Activated CD4-positive, alpha-beta T cell treated with anti-CD3 and anti-CD28 coated beads, Interleukin-2, amount 50 U/mL, for 16 hours (primary cell): ENCODE measurements around the gene RCAN1.
"Not testable (repeated sequence)": the region's sequence is repeated elsewhere in the genome, so short reads cannot be mapped to it uniquely, and the experiment has no call there.

Experiments used
- DNase-seq: peaks from one replicate; pipeline ENCODE4 v3.0.0-alpha.2; 2020

Gene RCAN1

GRCh38 chr21:34621434-34622350 is 6.8 kb upstream of the RCAN1 start:
- no peak for DNase-seq

GRCh38 chr21:34619841-34620665 is 5.1 kb upstream of the RCAN1 start:
- DNase-seq = no peak

GRCh38 chr21:34618941-34619340 is 4.0 kb upstream of the RCAN1 start:
- no peak for DNase-seq

- DNase-seq = no peak
Measured at GRCh38 chr21:34617753-34618339, 2.9 kb upstream of the RCAN1 start.

GRCh38 chr21:34615487-34615814 is 538 bp upstream of the RCAN1 start:
- DNase-seq = no peak

GRCh38 chr21:34613679-34614627 is 960 bp downstream of the RCAN1 start:
- no peak for DNase-seq

- no peak for DNase-seq
Measured at GRCh38 chr21:34612557-34612956, 2.4 kb downstream of the RCAN1 start.

GRCh38 chr21:34612056-34612455 is 2.9 kb downstream of the RCAN1 start:
- no peak for DNase-seq

GRCh38 chr21:34611528-34611927 is 3.4 kb downstream of the RCAN1 start:
- no peak for DNase-seq

GRCh38 chr21:34609933-34610549 is 4.9 kb downstream of the RCAN1 start:
- no peak for DNase-seq

GRCh38 chr21:34609244-34609932 is 5.5 kb downstream of the RCAN1 start:
- no peak for DNase-seq

- DNase-seq = not testable (repeated sequence)
Measured at GRCh38 chr21:34607376-34607775, 7.5 kb downstream of the RCAN1 start.

GRCh38 chr21:34606621-34607020 is 8.3 kb downstream of the RCAN1 start:
- no peak for DNase-seq

- DNase-seq = no peak
Measured at GRCh38 chr21:34606051-34606450, 8.9 kb downstream of the RCAN1 start.

- DNase-seq = not testable (repeated sequence)
Measured at GRCh38 chr21:34604956-34605355, 10.0 kb downstream of the RCAN1 start.

- DNase-seq = no peak
Measured at GRCh38 chr21:34604556-34604955, 10.4 kb downstream of the RCAN1 start.

GRCh38 chr21:34603710-34604057 is 11.2 kb downstream of the RCAN1 start:
- no peak for DNase-seq

GRCh38 chr21:34603002-34603709 is 11.8 kb downstream of the RCAN1 start:
- DNase-seq = peak; percentile 58

- DNase-seq = no peak
Measured at GRCh38 chr21:34602061-34602460, 12.9 kb downstream of the RCAN1 start.

GRCh38 chr21:34599534-34600101 is 15.3 kb downstream of the RCAN1 start:
- no peak for DNase-seq
